ENCODE data around the gene DBET.

DNA sequence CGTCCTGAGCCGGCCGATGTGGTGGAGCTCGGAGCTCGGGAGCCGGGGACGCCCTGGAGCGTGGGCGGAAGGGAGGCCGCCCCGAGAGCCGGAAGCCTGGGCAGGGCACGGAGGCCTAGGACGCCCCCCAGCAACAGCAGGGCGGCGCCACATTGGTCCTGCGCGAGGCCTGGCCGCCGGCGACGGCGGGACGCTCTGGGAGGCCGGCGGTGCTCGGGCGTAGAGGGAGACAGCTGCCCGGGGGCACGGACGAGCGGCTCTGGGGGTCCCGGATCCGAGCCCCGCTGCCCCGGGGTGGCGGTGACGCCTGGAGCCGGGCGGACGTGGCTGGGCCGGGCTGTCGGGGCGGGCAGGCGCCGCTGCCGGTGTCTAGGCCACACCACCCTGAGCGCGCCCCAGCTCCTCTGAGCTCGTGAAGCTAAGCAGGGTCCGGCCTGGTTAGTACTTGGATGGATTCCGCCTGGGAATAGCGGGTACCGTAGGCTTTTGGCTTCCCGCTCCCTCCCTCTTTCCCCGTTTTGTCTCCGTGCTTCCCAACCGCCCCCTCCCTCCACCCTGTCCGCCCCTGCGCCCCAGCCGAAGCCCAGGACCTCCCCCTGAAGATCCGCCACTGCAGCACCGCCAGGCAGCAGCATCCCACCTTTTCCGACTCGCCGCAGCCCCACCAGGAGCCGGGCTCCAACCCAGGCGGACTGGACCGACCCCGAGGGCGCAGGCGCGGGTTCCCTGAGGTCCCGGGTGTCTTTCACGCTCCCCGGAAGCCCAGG is 49.3 kb upstream of the DBET start:
- TF ChIP-seq, protein P1, sequence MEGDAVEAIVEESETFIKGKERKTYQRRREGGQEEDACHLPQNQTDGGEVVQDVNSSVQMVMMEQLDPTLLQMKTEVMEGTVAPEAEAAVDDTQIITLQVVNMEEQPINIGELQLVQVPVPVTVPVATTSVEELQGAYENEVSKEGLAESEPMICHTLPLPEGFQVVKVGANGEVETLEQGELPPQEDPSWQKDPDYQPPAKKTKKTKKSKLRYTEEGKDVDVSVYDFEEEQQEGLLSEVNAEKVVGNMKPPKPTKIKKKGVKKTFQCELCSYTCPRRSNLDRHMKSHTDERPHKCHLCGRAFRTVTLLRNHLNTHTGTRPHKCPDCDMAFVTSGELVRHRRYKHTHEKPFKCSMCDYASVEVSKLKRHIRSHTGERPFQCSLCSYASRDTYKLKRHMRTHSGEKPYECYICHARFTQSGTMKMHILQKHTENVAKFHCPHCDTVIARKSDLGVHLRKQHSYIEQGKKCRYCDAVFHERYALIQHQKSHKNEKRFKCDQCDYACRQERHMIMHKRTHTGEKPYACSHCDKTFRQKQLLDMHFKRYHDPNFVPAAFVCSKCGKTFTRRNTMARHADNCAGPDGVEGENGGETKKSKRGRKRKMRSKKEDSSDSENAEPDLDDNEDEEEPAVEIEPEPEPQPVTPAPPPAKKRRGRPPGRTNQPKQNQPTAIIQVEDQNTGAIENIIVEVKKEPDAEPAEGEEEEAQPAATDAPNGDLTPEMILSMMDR (conservative IDR thresholded peaks at IDR 0.05 in 1 of 2, IDR thresholded peaks at IDR 0.05 in 1 of 2; ENCODE audit: extremely low read depth in 1 of 2, insufficient read depth in 1 of 2, low read depth in 1 of 2, low read length in 2 of 2) = no peak
- TF ChIP-seq EZH2 (IDR thresholded peaks at IDR 0.05; ENCODE audit: borderline replicate concordance, low read length) = peak; percentile 7
